Fibroblast of pulmonary artery (primary cell): ENCODE results near the gene NEAT1.

ENCODE experiments used
- DNase-seq: peaks from one replicate; pipeline ENCODE4 v3.0.0-alpha.2; 2010; ENCODE audit warnings: low read depth
- H3K4me3 ChIP-seq: replicated peaks from 2 replicates; pipeline ENCODE4 v1.5.1; 2011; ENCODE audit warnings: low read depth, mild to moderate bottlenecking, control low read depth, low read length, moderate library complexity
- TF ChIP-seq, protein P1 (sequence below): IDR thresholded peaks from 2 replicates; pipeline ENCODE4 v1.5.1; 2011; ENCODE audit warnings: mild to moderate bottlenecking, control low read depth, low read length, inconsistent platforms; ENCODE audit errors: missing control alignments

The NEAT1 gene

GRCh38 chr11:65485920-65486219, 63.3 kb downstream of the NEAT1 start:
- DNase-seq = no peak
- no peak overlapping the region for H3K4me3 ChIP-seq
- TF ChIP-seq, protein P1, sequence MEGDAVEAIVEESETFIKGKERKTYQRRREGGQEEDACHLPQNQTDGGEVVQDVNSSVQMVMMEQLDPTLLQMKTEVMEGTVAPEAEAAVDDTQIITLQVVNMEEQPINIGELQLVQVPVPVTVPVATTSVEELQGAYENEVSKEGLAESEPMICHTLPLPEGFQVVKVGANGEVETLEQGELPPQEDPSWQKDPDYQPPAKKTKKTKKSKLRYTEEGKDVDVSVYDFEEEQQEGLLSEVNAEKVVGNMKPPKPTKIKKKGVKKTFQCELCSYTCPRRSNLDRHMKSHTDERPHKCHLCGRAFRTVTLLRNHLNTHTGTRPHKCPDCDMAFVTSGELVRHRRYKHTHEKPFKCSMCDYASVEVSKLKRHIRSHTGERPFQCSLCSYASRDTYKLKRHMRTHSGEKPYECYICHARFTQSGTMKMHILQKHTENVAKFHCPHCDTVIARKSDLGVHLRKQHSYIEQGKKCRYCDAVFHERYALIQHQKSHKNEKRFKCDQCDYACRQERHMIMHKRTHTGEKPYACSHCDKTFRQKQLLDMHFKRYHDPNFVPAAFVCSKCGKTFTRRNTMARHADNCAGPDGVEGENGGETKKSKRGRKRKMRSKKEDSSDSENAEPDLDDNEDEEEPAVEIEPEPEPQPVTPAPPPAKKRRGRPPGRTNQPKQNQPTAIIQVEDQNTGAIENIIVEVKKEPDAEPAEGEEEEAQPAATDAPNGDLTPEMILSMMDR = no peak

DNA sequence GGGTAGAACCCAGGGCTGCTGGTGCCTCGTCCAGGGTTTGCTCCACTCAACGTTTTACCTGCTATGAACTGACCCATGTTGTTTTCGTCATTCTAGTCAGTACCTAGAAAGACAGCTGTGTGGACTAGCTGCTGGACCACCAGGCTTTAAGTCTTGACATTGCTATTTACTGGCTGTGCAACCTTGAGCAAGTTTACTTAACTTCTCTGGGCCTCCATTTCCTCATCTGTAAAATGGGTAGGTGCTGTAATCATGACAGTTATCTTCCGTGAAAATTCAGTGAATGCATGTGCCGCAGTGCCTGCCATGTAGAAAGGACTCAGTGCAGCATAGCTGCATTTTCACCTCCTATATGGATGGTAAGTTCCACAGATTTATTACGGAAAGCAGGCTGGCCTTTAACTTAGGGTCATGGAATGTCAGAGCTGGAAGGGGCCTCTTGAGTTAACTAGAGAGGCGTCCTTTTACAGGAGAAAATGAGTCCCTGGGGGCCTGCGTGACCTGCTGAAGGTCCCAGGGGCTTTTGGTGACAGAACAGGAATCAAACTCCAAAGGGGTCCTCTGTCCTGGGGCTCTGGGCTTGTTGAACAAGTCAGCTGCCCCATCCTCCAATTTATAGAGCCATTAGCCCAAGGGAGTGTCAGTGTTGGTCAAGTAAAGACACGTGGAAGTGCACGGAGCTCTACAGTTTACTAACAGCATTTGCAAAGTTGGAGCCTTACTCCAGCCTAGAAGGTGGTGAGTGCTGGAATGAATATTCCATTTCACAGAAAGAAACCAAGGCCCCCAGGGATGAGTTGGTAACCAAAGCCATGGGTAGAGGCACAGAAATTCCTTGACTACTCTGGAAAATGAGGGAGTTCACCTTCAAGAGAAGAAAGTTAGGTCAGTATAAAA, 64.2 kb downstream of the NEAT1 start:
- DNase-seq = no peak
- no peak overlapping the region for H3K4me3 ChIP-seq
- TF ChIP-seq, protein P1 = no peak

DNA sequence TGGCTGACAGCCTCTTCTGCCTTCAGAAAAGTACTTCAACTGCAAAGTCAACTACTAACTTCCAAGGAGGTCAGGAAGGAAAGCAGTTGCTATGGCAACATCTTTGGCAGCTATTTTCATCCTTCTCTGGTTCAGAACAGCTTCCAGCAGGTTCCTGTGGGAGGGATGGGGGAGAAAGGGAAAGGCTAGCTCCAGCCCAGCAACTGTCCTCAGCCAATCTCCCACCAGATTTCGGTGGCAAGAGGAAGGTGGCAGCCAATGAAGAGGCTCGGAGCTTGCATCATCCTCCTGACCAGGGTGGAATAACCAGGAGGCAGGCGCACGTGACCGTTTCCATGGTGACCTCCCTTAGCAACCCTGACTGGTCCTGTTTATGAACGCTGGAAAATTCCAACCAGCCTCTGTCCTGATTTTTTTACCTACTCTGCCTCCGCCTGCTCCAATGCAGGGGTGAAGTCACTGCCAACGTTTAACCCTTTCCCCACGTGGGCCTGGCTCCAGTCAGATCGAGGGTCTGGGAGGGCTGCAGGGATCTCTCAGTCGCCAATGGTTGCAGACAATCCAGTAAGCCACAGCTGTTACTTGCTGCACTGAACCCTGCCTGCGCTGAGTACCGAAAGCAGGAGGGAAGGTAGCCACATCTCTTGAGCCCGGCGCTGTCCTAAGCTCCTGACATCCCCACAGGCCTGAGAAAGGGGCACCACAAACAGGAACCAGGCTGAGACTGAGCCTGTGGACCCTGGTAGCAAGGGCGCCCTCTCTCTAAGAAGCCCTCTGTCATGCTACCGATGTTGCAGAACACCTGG, 65.1 kb downstream of the NEAT1 start:
- H3K4me3 ChIP-seq = peak overlapping the region; percentile 23
- DNase-seq = peak; percentile 100
- TF ChIP-seq, protein P1 = no peak

GRCh38 chr11:65488273-65489034, 65.9 kb downstream of the NEAT1 start:
- H3K4me3 ChIP-seq = peak overlapping the region; percentile 23
- TF ChIP-seq, protein P1 = no peak
- peak; percentile 70 for DNase-seq

DNA sequence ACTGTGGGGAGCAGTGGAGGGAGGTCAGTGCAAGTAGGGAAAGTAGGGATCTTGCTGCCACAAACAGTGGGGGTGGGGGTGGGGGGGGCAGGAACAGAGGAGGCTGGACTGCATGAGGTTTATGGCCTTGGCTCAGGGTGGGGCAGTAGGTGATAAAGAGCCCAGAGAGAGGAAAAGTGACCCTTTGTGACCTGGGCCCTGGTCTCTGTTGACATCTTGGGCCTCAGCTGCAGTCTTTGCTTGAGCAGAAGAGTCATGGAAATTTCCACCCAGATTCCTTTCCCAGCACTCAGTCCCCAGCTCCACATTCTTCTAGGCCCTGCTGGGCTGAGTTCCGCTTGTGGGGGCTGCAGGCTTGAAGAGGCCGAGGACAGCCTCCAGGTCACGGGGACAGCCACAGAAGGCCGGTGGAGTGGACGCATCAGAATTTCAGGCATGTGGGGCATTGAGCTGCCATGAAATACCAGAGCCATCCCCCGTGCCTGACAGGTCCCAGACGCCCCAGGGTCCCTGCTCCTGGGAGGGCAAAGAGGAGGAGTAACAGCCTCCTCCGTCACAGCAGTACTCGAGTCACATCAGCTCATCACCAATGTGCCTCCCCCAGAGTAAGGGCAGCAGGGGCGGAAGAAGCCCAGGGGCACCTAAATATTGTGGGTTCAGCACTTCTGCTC, 66.6 kb downstream of the NEAT1 start:
- TF ChIP-seq, protein P1 = no peak
- H3K4me3 ChIP-seq = no peak overlapping the region
- DNase-seq = peak; percentile 87

GRCh38 chr11:65489706-65490320, 67.2 kb downstream of the NEAT1 start:
- TF ChIP-seq, protein P1 = no peak
- H3K4me3 ChIP-seq = no peak overlapping the region
- DNase-seq = peak; percentile 60
